ENCODE data around the gene PSMB4. TPM values are rescaled to one million over a fixed set of nuclear protein-coding genes. Genes with fewer than 3 reads are reported as not detected.

PSMB4 gene
- total and polyA plus RNA-seq, 7 experiments from 2014 or later = 54.5 to 339 (median 208) TPM

DNA sequence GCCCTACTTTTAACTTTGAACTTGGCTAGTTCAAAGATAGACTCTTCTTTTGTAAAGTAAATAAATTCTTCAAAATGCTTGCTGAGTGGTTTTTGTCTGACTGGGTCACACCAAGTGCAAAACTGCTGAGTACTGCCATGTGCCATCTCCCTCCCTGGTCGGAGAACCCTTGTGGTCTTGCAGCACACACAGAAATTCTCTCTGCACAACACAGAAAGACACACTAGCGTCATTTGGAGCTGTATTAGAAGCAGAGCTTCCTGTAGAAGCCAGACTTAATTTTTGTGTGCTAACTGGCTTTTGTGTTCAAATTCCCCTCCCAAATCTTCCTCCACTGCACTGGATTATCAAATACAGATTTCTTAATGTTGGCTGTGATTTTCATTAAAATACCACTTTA, 2.5 kb downstream of the PSMB4 start:
- ATAC-seq = no peak
- ChIA-PET POLR2A (interaction anchor here (5.9 kb wide), 1 partner anchor 11 kb away, joined by 36 read pairs; no protein-coding TSS in a partner anchor), CTCF (no interaction called here)
- peaks cover 13 to 40% (median 25%) of the 10 kb centered on the region in 5 donors for H3K36me3 Mint-ChIP-seq
- H3K4me3 Mint-ChIP-seq = peak overlapping the region in 8 of 10 donors; percentile 8 to 97 (median 56)
- H3K4me1 ChIP-seq (ENCODE audit: control insufficient read depth in 2 of 2, insufficient read depth in 2 of 2, low read length in 2 of 2) = peaks cover 13 to 14% of the 10 kb centered on the region in 2 donors
- peak overlapping the region in 7 of 9 donors; percentile 1 to 99 (median 96) for H3K27ac Mint-ChIP-seq
- H3K36me3 ChIP-seq (ENCODE audit: control insufficient read depth in 2 of 3, insufficient read depth in 3 of 3, low read length in 3 of 3) = peaks cover 14 to 66% (median 23%) of the 10 kb centered on the region in 3 experiments
- peak overlapping the region; percentile 98 for H3K27ac ChIP-seq (ENCODE audit: low read depth, low read length)
- H3K27me3 ChIP-seq (ENCODE audit: control insufficient read depth in 2 of 2, insufficient read depth in 2 of 2, low read length in 2 of 2) = no peaks in the 10 kb centered on the region
- H3K27me3 Mint-ChIP-seq = peaks cover 0 to under 1% (median 0%) of the 10 kb centered on the region in 5 donors
- intact Hi-C loops (cut with micrococcal nuclease) = loop anchor here in 1 of 2 donors (5.0 kb wide), 1 partner anchor 100 kb away; no protein-coding TSS in a partner anchor
- H3K4me3 ChIP-seq (ENCODE audit: low read length) = no peak overlapping the region
- no peaks in the 10 kb centered on the region for H3K9me3 Mint-ChIP-seq
- H3K4me1 Mint-ChIP-seq = peaks cover 9 to 34% (median 28%) of the 10 kb centered on the region in 7 donors
- no peaks in the 10 kb centered on the region for H3K9me3 ChIP-seq (ENCODE audit: control insufficient read depth in 2 of 3, low read length in 3 of 3)
- DNase-seq = no peak

DNA sequence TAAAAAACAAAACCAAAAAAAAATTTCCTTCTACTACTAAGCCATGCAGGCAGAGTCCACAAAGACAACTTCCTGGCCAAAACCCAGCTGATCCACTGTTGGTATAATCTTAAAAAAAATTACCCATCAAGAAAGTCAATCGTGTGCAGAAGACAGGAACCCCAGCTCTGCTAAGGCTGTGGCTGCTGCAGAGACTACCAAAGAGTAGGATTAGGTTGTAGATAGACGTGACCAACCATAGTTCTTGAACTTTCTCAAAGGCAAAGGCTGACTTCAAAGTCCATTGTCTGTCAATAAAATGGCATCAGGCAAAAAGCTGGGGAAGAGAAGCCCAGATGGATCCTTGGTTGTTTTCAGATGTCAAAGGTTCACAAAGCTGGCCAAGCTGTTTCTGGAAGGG, 3.4 kb downstream of the PSMB4 start:
- H3K36me3 ChIP-seq (ENCODE audit: control insufficient read depth in 2 of 3, insufficient read depth in 3 of 3, low read length in 3 of 3) = peaks cover 18 to 75% (median 23%) of the 10 kb centered on the region in 3 experiments
- H3K4me1 ChIP-seq (ENCODE audit: control insufficient read depth in 2 of 2, insufficient read depth in 2 of 2, low read length in 2 of 2) = peaks cover 13 to 14% of the 10 kb centered on the region in 2 donors
- no peak for DNase-seq
- ChIA-PET CTCF (no interaction called here), POLR2A (interaction anchor here (1.2 to 5.9 kb wide), 3 partner anchors 10 to 119 kb away, joined by 3 to 36 read pairs (median 5); partner anchors contain the start of gene PI4KB)
- Mint-ChIP-seq H3K27me3 (no peaks in the 10 kb centered on the region), H3K27ac (peak overlapping the region in 4 of 9 donors; percentile 47 to 99 (median 74)), H3K4me3 (peak overlapping the region in 1 of 10 donors; percentile 17), H3K4me1 (peaks cover 9 to 34% (median 28%) of the 10 kb centered on the region in 7 donors), H3K9me3 (no peaks in the 10 kb centered on the region), H3K36me3 (peaks cover 13 to 47% (median 32%) of the 10 kb centered on the region in 5 donors)
- H3K27ac ChIP-seq (ENCODE audit: low read depth, low read length) = no peak overlapping the region
- H3K9me3 ChIP-seq (ENCODE audit: control insufficient read depth in 2 of 3, low read length in 3 of 3) = no peaks in the 10 kb centered on the region
- no peak overlapping the region for H3K4me3 ChIP-seq (ENCODE audit: low read length)
- ATAC-seq = no peak
- no peaks in the 10 kb centered on the region for H3K27me3 ChIP-seq (ENCODE audit: control insufficient read depth in 2 of 2, insufficient read depth in 2 of 2, low read length in 2 of 2)
- intact Hi-C loops (cut with micrococcal nuclease) = loop anchor here in 1 of 2 donors (5.0 kb wide), 1 partner anchor 100 kb away; no protein-coding TSS in a partner anchor

DNA sequence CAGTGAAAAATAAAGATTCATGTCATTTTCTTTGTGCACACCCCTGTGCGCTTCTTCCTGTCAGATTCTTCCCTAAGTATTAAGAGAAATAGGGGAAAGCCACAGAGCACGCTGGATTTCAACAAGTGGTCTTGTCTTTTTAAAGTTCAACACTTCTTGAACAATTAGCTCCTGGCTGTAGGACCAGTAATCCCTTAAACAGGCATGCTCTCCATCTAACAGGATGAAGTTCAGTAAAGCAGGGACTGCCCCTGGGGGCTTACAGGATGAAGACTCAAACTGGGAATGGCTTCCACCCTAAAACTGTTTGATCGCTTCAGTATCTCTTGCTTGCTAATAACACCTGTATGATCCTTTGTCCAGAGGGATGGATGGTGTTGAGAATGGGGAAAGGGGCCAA, 4.2 kb downstream of the PSMB4 start:
- Histone ChIP-seq H3K27ac (ENCODE audit: low read depth, low read length) (no peak overlapping the region), H3K4me1 (ENCODE audit: control insufficient read depth in 2 of 2, insufficient read depth in 2 of 2, low read length in 2 of 2) (peaks cover 13 to 14% of the 10 kb centered on the region in 2 donors), H3K36me3 (ENCODE audit: control insufficient read depth in 2 of 3, insufficient read depth in 3 of 3, low read length in 3 of 3) (peaks cover 23 to 82% (median 23%) of the 10 kb centered on the region in 3 experiments), H3K4me3 (ENCODE audit: low read length) (no peak overlapping the region), H3K9me3 (ENCODE audit: control insufficient read depth in 2 of 3, low read length in 3 of 3) (no peaks in the 10 kb centered on the region), H3K27me3 (ENCODE audit: control insufficient read depth in 2 of 2, insufficient read depth in 2 of 2, low read length in 2 of 2) (no peaks in the 10 kb centered on the region)
- no peak for DNase-seq
- peaks cover 9 to 34% (median 27%) of the 10 kb centered on the region in 7 donors for H3K4me1 Mint-ChIP-seq
- H3K36me3 Mint-ChIP-seq = peaks cover 13 to 50% (median 32%) of the 10 kb centered on the region in 5 donors
- H3K9me3 Mint-ChIP-seq = no peaks in the 10 kb centered on the region
- H3K27me3 Mint-ChIP-seq = no peaks in the 10 kb centered on the region
- intact Hi-C loops (cut with micrococcal nuclease) = loop anchor here in 1 of 2 donors (5.0 kb wide), 1 partner anchor 101 kb away; no protein-coding TSS in a partner anchor
- CTCF ChIA-PET = no interaction called here
- H3K4me3 Mint-ChIP-seq = no peak overlapping the region
- POLR2A ChIA-PET = interaction anchor here (1.2 to 5.9 kb wide), 3 partner anchors 10 to 120 kb away, joined by 3 to 36 read pairs (median 5); partner anchors contain the start of gene PI4KB
- no peak for ATAC-seq
- H3K27ac Mint-ChIP-seq = peak overlapping the region in 6 of 9 donors; percentile 0 to 48 (median 7)

DNA sequence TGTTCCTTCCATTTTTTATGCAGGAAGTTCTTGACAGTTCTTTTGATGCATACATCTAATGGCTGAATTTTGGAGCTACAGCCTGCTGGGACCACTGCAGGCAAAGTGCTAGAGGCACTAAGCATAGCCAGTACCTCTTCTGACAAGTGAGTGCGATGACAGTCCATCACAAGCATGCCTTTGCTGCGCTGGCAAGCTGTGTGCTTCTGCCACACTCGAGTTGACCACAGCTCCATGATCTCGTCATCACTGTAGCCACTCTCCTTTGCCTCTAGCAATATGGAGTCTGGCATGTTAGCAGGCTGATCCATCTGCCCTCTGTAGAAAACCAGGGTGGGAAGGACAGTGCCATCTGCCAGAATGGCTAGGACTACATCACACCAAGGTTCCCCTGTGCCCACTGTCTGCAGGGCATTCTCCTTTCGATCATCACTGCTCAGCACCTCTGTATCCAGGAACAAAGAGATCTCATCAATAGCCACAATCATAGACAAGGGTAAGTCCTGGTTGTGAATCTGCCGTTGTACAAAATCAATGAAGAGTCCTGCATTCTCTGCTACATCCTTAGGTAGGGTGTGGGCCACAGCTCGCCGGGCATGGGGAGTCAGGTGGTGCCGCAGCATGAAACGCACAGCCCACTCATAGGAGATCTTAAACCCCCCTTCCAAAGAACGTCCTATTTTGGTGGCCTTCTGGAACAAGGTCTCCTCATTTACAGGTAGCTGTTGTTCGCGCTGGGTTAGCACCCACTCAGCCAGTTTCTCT, 6.0 kb downstream of the PSMB4 start:
- Mint-ChIP-seq H3K36me3 (peaks cover 14 to 61% (median 45%) of the 10 kb centered on the region in 5 donors), H3K27ac (peak overlapping the region in 3 of 9 donors; percentile 9 to 64 (median 34)), H3K4me3 (no peak overlapping the region), H3K9me3 (no peaks in the 10 kb centered on the region), H3K4me1 (peaks cover 2 to 22% (median 16%) of the 10 kb centered on the region in 7 donors), H3K27me3 (no peaks in the 10 kb centered on the region)
- ATAC-seq (no peak), DNase-seq (no peak)
- CTCF ChIA-PET = interaction anchor here (0.6 to 0.8 kb wide), 2 partner anchors 20 to 82 kb away, joined by 3 read pairs; no protein-coding TSS in a partner anchor
- POLR2A ChIA-PET = interaction anchor here (0.9 kb wide), 1 partner anchor 15 kb away, joined by 3 read pairs; no protein-coding TSS in a partner anchor
- Histone ChIP-seq H3K4me3 (ENCODE audit: low read length) (no peak overlapping the region), H3K4me1 (ENCODE audit: control insufficient read depth in 2 of 2, insufficient read depth in 2 of 2, low read length in 2 of 2) (peaks cover 9 to 10% of the 10 kb centered on the region in 2 donors), H3K27me3 (ENCODE audit: control insufficient read depth in 2 of 2, insufficient read depth in 2 of 2, low read length in 2 of 2) (no peaks in the 10 kb centered on the region), H3K9me3 (ENCODE audit: control insufficient read depth in 2 of 3, low read length in 3 of 3) (no peaks in the 10 kb centered on the region), H3K36me3 (ENCODE audit: control insufficient read depth in 2 of 3, insufficient read depth in 3 of 3, low read length in 3 of 3) (peaks cover 24 to 91% (median 31%) of the 10 kb centered on the region in 3 experiments), H3K27ac (ENCODE audit: low read depth, low read length) (no peak overlapping the region)
- intact Hi-C loops (cut with micrococcal nuclease) = no loop called here

DNA sequence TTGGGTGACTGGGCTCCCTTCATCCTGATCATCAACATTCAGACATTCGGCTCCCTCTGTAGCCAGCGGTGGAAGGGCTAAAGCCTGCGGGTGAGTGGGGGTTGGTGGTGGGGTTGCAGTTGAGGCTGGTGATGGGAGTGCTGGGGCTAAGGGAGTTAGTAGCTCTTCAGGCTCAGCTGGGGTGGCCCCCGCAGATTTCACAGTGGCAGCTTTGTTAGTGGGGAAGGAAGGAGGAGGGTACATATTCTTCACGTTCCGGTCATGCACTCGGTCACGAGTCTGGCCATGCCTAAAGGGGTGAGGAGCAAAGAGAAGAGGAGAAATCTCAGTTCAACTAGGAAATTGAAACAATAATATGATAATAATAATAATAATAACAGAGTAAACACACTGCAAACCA, 6.8 kb downstream of the PSMB4 start:
- ChIA-PET CTCF (interaction anchor here (0.8 kb wide), 1 partner anchor 21 kb away, joined by 3 read pairs; no protein-coding TSS in a partner anchor), POLR2A (interaction anchor here (0.9 kb wide), 1 partner anchor 14 kb away, joined by 3 read pairs; no protein-coding TSS in a partner anchor)
- DNase-seq (no peak), ATAC-seq (no peak)
- Histone ChIP-seq H3K36me3 (ENCODE audit: control insufficient read depth in 2 of 3, insufficient read depth in 3 of 3, low read length in 3 of 3) (peaks cover 25 to 91% (median 27%) of the 10 kb centered on the region in 3 experiments), H3K27me3 (ENCODE audit: control insufficient read depth in 2 of 2, insufficient read depth in 2 of 2, low read length in 2 of 2) (no peaks in the 10 kb centered on the region), H3K27ac (ENCODE audit: low read depth, low read length) (no peak overlapping the region), H3K9me3 (ENCODE audit: control insufficient read depth in 2 of 3, low read length in 3 of 3) (no peaks in the 10 kb centered on the region), H3K4me1 (ENCODE audit: control insufficient read depth in 2 of 2, insufficient read depth in 2 of 2, low read length in 2 of 2) (peaks cover under 1 to 2% of the 10 kb centered on the region in 2 donors), H3K4me3 (ENCODE audit: low read length) (no peak overlapping the region)
- Mint-ChIP-seq H3K4me1 (peaks cover 0 to 14% (median 8%) of the 10 kb centered on the region in 7 donors), H3K27me3 (no peaks in the 10 kb centered on the region), H3K27ac (peak overlapping the region in 2 of 9 donors; percentile 9 to 25), H3K9me3 (no peaks in the 10 kb centered on the region), H3K36me3 (peaks cover 15 to 62% (median 41%) of the 10 kb centered on the region in 5 donors), H3K4me3 (no peak overlapping the region)
- intact Hi-C loops (cut with micrococcal nuclease) = no loop called here

DNA sequence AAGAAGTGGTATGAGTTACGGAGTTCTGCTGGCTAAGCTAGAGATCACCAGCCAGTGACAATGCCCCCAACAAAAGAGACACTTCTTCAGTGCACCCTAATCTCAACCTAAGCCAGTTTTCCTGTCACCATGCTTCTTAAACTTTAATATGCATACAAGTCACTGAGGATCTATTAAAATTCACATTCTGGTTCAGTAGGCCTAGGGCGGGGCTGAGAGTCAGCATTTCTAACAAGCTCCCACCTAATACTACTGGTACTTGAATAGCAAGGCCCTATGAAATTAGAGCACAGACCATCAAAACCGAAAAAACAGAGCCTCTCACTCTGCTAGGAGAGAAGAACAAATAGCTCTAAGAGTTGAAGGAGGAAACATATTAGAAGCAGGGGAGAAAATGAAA, 7.9 kb downstream of the PSMB4 start:
- peaks cover 19 to 58% (median 36%) of the 10 kb centered on the region in 5 donors for H3K36me3 Mint-ChIP-seq
- no peak for DNase-seq
- H3K4me3 Mint-ChIP-seq = no peak overlapping the region
- ATAC-seq = no peak
- no peaks in the 10 kb centered on the region for H3K9me3 Mint-ChIP-seq
- no peaks in the 10 kb centered on the region for H3K27me3 Mint-ChIP-seq
- Histone ChIP-seq H3K9me3 (ENCODE audit: control insufficient read depth in 2 of 3, low read length in 3 of 3) (no peaks in the 10 kb centered on the region), H3K27me3 (ENCODE audit: control insufficient read depth in 2 of 2, insufficient read depth in 2 of 2, low read length in 2 of 2) (no peaks in the 10 kb centered on the region), H3K4me1 (ENCODE audit: control insufficient read depth in 2 of 2, insufficient read depth in 2 of 2, low read length in 2 of 2) (no peaks in the 10 kb centered on the region), H3K4me3 (ENCODE audit: low read length) (no peak overlapping the region), H3K36me3 (ENCODE audit: control insufficient read depth in 2 of 3, insufficient read depth in 3 of 3, low read length in 3 of 3) (peaks cover 22 to 91% (median 26%) of the 10 kb centered on the region in 3 experiments), H3K27ac (ENCODE audit: low read depth, low read length) (no peak overlapping the region)
- intact Hi-C loops (cut with micrococcal nuclease) = no loop called here
- H3K4me1 Mint-ChIP-seq = peaks cover 0 to 2% (median 0%) of the 10 kb centered on the region in 7 donors
- H3K27ac Mint-ChIP-seq = no peak overlapping the region
- ChIA-PET POLR2A (interaction anchor here (2.0 kb wide), 1 partner anchor 10 kb away, joined by 6 read pairs; no protein-coding TSS in a partner anchor), CTCF (no interaction called here)
